HG02623 (cell line): ENCODE measurements around the gene CD300C.
"Not testable (repeated sequence)": the region's sequence is repeated elsewhere in the genome, so short reads cannot be mapped to it uniquely, and the experiment has no call there.

Experiments
- ATAC-seq: cut with Tn5 transposase; IDR thresholded peaks from one replicate; pipeline ENCODE4 v1.9.1; 2021; ENCODE audit warnings: moderate library complexity; ENCODE audit not compliant: unreplicated experiment

The CD300C gene

DNA sequence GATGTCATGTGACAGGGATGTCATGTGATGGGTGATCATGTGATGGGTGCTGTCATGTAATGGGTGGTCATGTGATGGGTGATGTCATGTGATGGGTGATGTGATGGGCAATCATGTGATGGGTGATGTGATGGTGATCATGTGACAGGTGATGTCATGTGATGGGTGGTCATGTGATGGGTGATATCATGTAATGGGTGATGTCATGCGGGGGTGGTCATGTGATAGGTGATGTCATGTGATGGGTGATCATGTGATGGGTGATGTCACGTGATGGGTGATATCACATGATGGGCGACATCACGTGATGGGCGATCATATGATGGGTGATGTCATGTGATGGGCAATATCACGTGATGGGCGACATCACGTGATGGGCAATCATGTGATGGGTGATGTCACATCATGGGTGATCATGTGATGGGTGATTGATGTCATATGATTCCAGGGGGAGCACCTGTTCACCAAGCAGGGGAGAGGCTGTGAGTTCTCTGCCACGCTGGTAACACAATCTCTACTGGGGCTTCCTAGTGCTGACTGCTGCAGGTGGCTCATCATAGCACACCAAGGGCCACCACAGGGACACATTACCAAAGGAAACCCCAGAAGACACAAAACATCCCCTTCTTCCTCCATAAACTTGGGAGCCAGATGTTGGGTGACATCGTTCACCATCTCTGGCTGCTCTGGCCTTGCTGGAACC, 31.1 kb downstream of the CD300C start:
- ATAC-seq: no peak

- no peak for ATAC-seq
Measured at GRCh38 chr17:74513987-74514631, 31.8 kb downstream of the CD300C start.

- ATAC-seq: no peak
Measured at GRCh38 chr17:74512624-74513091, 33.3 kb downstream of the CD300C start.

DNA sequence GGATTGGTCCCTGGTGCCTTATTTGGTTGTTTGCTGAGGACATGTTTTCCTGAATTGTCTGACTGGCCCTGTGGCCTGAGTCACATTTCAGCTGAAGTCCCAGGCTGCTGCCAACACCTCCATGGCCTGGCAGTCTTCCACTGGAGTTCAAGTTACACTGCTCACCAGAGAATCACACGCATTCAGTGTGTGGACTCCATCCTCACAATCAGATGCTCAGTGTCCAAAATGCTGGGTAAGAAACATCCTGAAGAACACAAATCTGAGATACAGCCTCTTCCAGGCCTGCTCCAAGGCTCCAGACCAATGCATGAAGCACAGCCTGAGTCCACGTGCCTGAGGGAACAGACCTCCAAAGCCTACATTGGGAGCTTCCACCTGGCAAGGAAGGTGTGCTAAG, 33.9 kb downstream of the CD300C start:
- ATAC-seq: no peak

- no peak for ATAC-seq
Measured at GRCh38 chr17:74508156-74508555, 37.8 kb downstream of the CD300C start.

DNA sequence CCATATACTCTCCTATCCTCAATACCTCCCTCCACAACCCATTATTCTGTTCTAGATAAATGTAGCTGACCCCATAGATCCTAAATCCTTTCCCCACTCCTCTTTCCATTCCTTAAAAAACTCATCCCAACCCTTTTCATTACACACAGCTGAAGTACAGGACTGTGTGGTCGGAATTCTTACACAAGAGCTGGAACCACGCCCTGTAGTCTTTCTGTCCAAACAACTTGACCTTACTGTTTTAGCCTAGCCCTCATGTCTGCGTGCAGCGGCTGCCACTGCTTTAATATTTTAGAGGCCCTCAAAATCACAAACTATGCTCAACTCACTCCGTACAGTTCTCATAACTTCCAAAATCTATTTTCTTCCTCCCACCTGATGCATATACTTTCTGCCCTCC, 42.0 kb downstream of the CD300C start:
- ATAC-seq: not testable (repeated sequence)

DNA sequence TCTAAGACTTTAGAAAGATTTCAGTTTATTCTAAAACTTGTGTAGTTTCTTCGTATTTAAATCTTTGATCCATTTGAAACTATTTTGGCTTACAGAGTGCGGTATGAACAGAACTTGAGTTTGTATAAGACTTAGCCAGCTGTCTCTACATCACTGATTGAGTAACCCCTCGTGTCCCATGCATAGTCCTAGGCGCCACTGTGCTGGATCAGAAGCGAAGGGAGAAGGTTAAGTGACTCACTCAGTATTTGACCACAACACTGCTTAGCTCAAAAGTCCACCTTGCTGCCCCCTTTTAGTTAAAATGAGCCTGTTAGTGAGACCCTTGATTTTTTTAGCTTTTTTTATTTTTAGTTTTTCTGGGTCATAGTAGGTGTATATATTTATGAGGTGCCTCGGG, 43.1 kb downstream of the CD300C start:
- ATAC-seq: no peak

DNA sequence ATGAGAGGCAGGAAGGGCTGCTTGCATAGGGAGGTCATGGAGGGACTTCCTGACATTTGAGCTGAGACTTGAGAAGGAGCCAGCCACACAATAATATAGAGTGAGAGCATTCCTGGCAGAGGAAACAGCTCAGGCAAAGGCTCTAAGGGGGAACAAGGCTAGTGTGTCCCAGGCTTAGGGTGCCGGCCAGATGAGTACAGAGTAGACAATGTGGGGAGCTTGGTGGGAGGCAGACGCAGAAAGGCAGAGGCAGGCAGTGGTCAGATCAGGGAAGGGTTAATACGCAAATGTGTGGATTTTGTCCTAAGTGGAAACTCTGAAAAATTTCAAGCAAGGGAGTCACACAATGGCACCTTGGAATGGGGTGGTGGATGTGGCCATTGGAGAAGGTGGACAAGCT, 45.9 kb downstream of the CD300C start:
- no peak for ATAC-seq

- ATAC-seq: no peak
Measured at GRCh38 chr17:74497471-74497870, 48.4 kb downstream of the CD300C start.

- ATAC-seq: no peak
Measured at GRCh38 chr17:74493331-74493833, 52.5 kb downstream of the CD300C start.

- no peak for ATAC-seq
Measured at GRCh38 chr17:74491626-74492025, 54.3 kb downstream of the CD300C start.
